ENCODE data around the gene DENND1A. TPM values are rescaled to one million over a fixed set of nuclear protein-coding genes. Genes with fewer than 3 reads are reported as not detected.

The DENND1A gene
- total RNA-seq, 2 experiments from 2014 or later: 21.9 to 23.3 TPM

GRCh38 chr9:123955637-123956036 lies 25.7 kb upstream of the DENND1A start:
- peaks cover 9% of the 10 kb centered on the region for H3K4me1 Mint-ChIP-seq (ENCODE audit: low read depth)
- intact Hi-C loops (cut with micrococcal nuclease): loop anchor here (5.0 kb wide), 1 partner anchor 87 kb away; no protein-coding TSS in a partner anchor
- CTCF ChIA-PET: no interaction called here
- H3K4me3 Mint-ChIP-seq: no peak overlapping the region
- DNase-seq: no peak
- POLR2A ChIA-PET: no interaction called here
- peaks cover 21% of the 10 kb centered on the region for H3K27me3 Mint-ChIP-seq
- H3K9me3 Mint-ChIP-seq: no peaks in the 10 kb centered on the region
- H3K36me3 Mint-ChIP-seq (ENCODE audit: low read depth): no peaks in the 10 kb centered on the region
- ATAC-seq: no peak
- no peak overlapping the region for H3K27ac Mint-ChIP-seq
- TF ChIP-seq CTCF (IDR thresholded peaks at IDR 0.05): no peak

- CTCF ChIA-PET: no interaction called here
Observed at GRCh38 chr9:123954518-123955280, 24.8 kb upstream of the DENND1A start.

GRCh38 chr9:123952641-123953495 lies 22.9 kb upstream of the DENND1A start:
- POLR2A ChIA-PET: no interaction called here

More at GRCh38 chr9:123954518-123955280, 24.8 kb upstream of the DENND1A start:
- H3K27ac Mint-ChIP-seq: no peak overlapping the region
- TF ChIP-seq CTCF (IDR thresholded peaks at IDR 0.05): no peak
- H3K9me3 Mint-ChIP-seq: no peaks in the 10 kb centered on the region
- peaks cover 16% of the 10 kb centered on the region for H3K27me3 Mint-ChIP-seq
- H3K36me3 Mint-ChIP-seq (ENCODE audit: low read depth): no peaks in the 10 kb centered on the region
- H3K4me3 Mint-ChIP-seq: no peak overlapping the region
- intact Hi-C loops (cut with micrococcal nuclease): loop anchor here (5.0 kb wide), 1 partner anchor 88 kb away; no protein-coding TSS in a partner anchor
- DNase-seq: no peak
- H3K4me1 Mint-ChIP-seq (ENCODE audit: low read depth): peaks cover 9% of the 10 kb centered on the region
- no peak for ATAC-seq
- POLR2A ChIA-PET: no interaction called here

GRCh38 chr9:123948286-123948685 lies 18.4 kb upstream of the DENND1A start:
- intact Hi-C loops (cut with micrococcal nuclease): no loop called here
- ATAC-seq (no peak), DNase-seq (no peak)
- H3K27me3 Mint-ChIP-seq: peaks cover 8% of the 10 kb centered on the region
- no peaks in the 10 kb centered on the region for H3K9me3 Mint-ChIP-seq
- H3K36me3 Mint-ChIP-seq (ENCODE audit: low read depth): no peaks in the 10 kb centered on the region
- ChIA-PET POLR2A (no interaction called here), CTCF (no interaction called here)
- no peaks in the 10 kb centered on the region for H3K4me1 Mint-ChIP-seq (ENCODE audit: low read depth)
- TF ChIP-seq CTCF (IDR thresholded peaks at IDR 0.05): no peak
- no peak overlapping the region for H3K4me3 Mint-ChIP-seq
- no peak overlapping the region for H3K27ac Mint-ChIP-seq

More at GRCh38 chr9:123952641-123953495, 22.9 kb upstream of the DENND1A start:
- ATAC-seq (no peak), DNase-seq (no peak)
- Mint-ChIP-seq H3K27me3 (peaks cover 11% of the 10 kb centered on the region), H3K4me1 (ENCODE audit: low read depth) (peaks cover 9% of the 10 kb centered on the region), H3K4me3 (no peak overlapping the region), H3K9me3 (no peaks in the 10 kb centered on the region), H3K36me3 (ENCODE audit: low read depth) (no peaks in the 10 kb centered on the region), H3K27ac (no peak overlapping the region)
- no peak for TF ChIP-seq CTCF (IDR thresholded peaks at IDR 0.05)
- CTCF ChIA-PET: interaction anchor here (1.3 to 2.1 kb wide), 2 partner anchors 9 to 88 kb away, joined by 4 to 10 read pairs; no protein-coding TSS in a partner anchor
- intact Hi-C loops (cut with micrococcal nuclease): no loop called here

Measured in activated CD8-positive, alpha-beta T cell treated with anti-CD3 and anti-CD28 coated beads for 36 hours (primary cell).